Neural cell (in vitro differentiated cells): ENCODE results near the gene NQO1. TPM values are rescaled to one million over a fixed set of nuclear protein-coding genes. Genes with fewer than 3 reads are reported as not detected.

Experiments
- H2AFZ ChIP-seq: fragments of 200-600, 300-800 bp; sonication (generic), shearing (Covaris generic); 2 replicates; pipeline ENCODE4 v1.6.0; 2014; ENCODE audit warnings: low read depth, mild to moderate bottlenecking, antibody characterized with exemption, low read length, moderate library complexity
- H3F3A ChIP-seq: fragments of 200-600 bp; shearing (Covaris generic); 2 replicates; pipeline ENCODE4 v1.6.1; 2016; ENCODE audit warnings: mild to moderate bottlenecking, moderate library complexity, mixed read lengths, antibody characterized with exemption, low read length; ENCODE audit not compliant: insufficient read depth, poor library complexity, severe bottlenecking
- H3K27ac ChIP-seq: fragments of 200-600, 300-800 bp; sonication (generic), shearing (Covaris generic); 2 replicates; pipeline ENCODE4 v1.5.1; 2014; ENCODE audit warnings: mild to moderate bottlenecking, low read length, moderate library complexity
- H3K27me3 ChIP-seq: fragments of 300-800, 200-600 bp; sonication (generic), shearing (Covaris generic); 2 replicates; pipeline ENCODE4 v1.6.0; 2014; ENCODE audit warnings: mild to moderate bottlenecking, low read depth, low read length, moderate library complexity; ENCODE audit not compliant: insufficient read depth
- H3K36me3 ChIP-seq: fragments of 300-800, 200-600 bp; sonication (generic), shearing (Covaris generic); 2 replicates; pipeline ENCODE4 v1.5.1; 2014; ENCODE audit warnings: mild to moderate bottlenecking, antibody characterized with exemption, low read length, moderate library complexity; ENCODE audit not compliant: insufficient read depth
- H3K4me2 ChIP-seq: fragments of 300-800, 200-600 bp; sonication (generic), shearing (Covaris generic); 2 replicates; pipeline ENCODE4 v1.6.0; 2014; ENCODE audit warnings: mild to moderate bottlenecking, low read length
- H3K4me3 ChIP-seq: fragments of 300-800, 200-600 bp; sonication (generic), shearing (Covaris generic); 2 replicates; pipeline ENCODE4 v1.5.1; 2014; ENCODE audit warnings: mild to moderate bottlenecking, low read length, moderate library complexity
- H3K79me2 ChIP-seq: fragments of 200-600 bp; shearing (Covaris generic); replicated peaks from 2 replicates; pipeline ENCODE4 v1.6.0; 2014; ENCODE audit warnings: mild to moderate bottlenecking, low read length, moderate library complexity; ENCODE audit not compliant: insufficient read depth
- H3K9ac ChIP-seq: fragments of 300-800, 200-600 bp; sonication (generic), shearing (Covaris generic); 2 replicates; pipeline ENCODE4 v1.6.1; 2016; ENCODE audit warnings: mild to moderate bottlenecking, low read length, mixed read lengths
- H3K9me2 ChIP-seq: fragments of 200-600 bp; shearing (Covaris generic); 2 replicates; pipeline ENCODE4 v1.6.1; 2016; ENCODE audit warnings: mild to moderate bottlenecking, low read length, mixed read lengths; ENCODE audit not compliant: insufficient read depth
- H3K9me3 ChIP-seq: fragments of 200-600, 300-800 bp; sonication (generic), shearing (Covaris generic); 2 replicates; pipeline ENCODE4 v1.6.1; 2016; ENCODE audit warnings: mild to moderate bottlenecking, mixed run types, low read length, moderate library complexity, mixed read lengths
- H4K20me1 ChIP-seq: fragments of 200-600 bp; shearing (Covaris generic); 2 replicates; pipeline ENCODE4 v1.6.1; 2016; ENCODE audit warnings: mild to moderate bottlenecking, mixed run types; ENCODE audit not compliant: insufficient read depth
- EP300 ChIP-seq: fragments of 450-650 bp; conservative IDR thresholded peaks from 2 replicates; pipeline ENCODE4 v1.6.1; 2014; ENCODE audit warnings: antibody characterized with exemption, mild to moderate bottlenecking, moderate library complexity; ENCODE audit not compliant: poor library complexity, severe bottlenecking
- EZH2 ChIP-seq: fragments of 200-600, 300-800 bp; shearing (Covaris generic), sonication (generic); IDR thresholded peaks from 2 replicates; pipeline ENCODE4 v1.6.1; 2014; ENCODE audit warnings: antibody characterized with exemption, low read length, borderline replicate concordance, mild to moderate bottlenecking; ENCODE audit not compliant: insufficient read depth, poor library complexity, severe bottlenecking
- MXI1 ChIP-seq: fragments of 450-650 bp; conservative IDR thresholded peaks from 2 replicates; pipeline ENCODE4 v1.6.1; 2014; ENCODE audit warnings: antibody characterized with exemption, mild to moderate bottlenecking; ENCODE audit not compliant: poor library complexity, severe bottlenecking
- POLR2AphosphoS5 ChIP-seq: IDR thresholded peaks from 2 replicates; pipeline ENCODE4 v1.6.1; 2012
- RAD21 ChIP-seq: fragments of 450-650 bp; conservative IDR thresholded peaks from 2 replicates; pipeline ENCODE4 v1.6.1; 2014; ENCODE audit warnings: antibody characterized with exemption, mild to moderate bottlenecking, moderate library complexity
- REST ChIP-seq: IDR thresholded peaks from 2 replicates; pipeline ENCODE4 v1.6.1; 2012; ENCODE audit warnings: borderline replicate concordance
- SMC3 ChIP-seq: fragments of 450-650 bp; conservative IDR thresholded peaks from 2 replicates; pipeline ENCODE4 v1.6.1; 2014; ENCODE audit warnings: antibody characterized with exemption, mild to moderate bottlenecking, moderate library complexity; ENCODE audit not compliant: poor library complexity
- TAF1 ChIP-seq: IDR thresholded peaks from 2 replicates; pipeline ENCODE4 v1.6.1; 2012; ENCODE audit warnings: low read depth
- polyA plus RNA-seq: library from polyadenylated mRNA; depleted of rRNA; stranded (reverse); fragments of >200 nt; gene quantifications from 2 replicates; pipeline ENCODE4 v1.2.3, GENCODE V29; 2014
- TF ChIP-seq, protein P1 (sequence below): fragments of 450-650 bp; IDR thresholded peaks from 2 replicates; pipeline ENCODE4 v1.5.1; 2014; ENCODE audit warnings: antibody characterized with exemption, mild to moderate bottlenecking, moderate library complexity; ENCODE audit not compliant: poor library complexity, severe bottlenecking

The NQO1 gene
- polyA plus RNA-seq, 1 donor from 2014 or later = 5.1 TPM

DNA sequence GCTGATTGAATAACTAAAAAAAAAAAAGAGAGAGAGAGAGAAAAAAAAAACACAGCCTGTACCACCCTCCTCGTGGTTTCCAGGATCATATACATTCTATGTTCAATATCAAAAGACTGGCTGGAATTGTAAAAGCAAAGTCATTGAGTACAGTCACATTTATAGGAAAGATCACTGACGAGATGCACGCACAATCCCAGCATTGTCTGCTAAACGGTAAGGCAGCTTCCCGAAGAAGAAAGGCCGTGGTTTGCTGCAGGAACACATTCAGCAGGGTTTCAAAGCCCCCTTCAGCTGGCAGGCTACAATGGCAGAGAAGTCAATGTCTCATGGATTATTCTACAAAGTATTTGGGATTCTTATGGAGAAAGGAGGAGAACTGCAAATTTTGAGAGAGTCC is 9.3 kb downstream of the NQO1 start:
- H2AFZ ChIP-seq = no peak overlapping the region
- H3K4me2 ChIP-seq = no peak overlapping the region
- H3K27ac ChIP-seq = no peak overlapping the region
- H3K9me2 ChIP-seq = no peaks in the 10 kb centered on the region
- no peaks in the 10 kb centered on the region for H3K79me2 ChIP-seq
- no peak overlapping the region for H3K9ac ChIP-seq
- H3K4me3 ChIP-seq = no peak overlapping the region
- no peaks in the 10 kb centered on the region for H4K20me1 ChIP-seq
- no peaks in the 10 kb centered on the region for H3F3A ChIP-seq
- H3K9me3 ChIP-seq = no peaks in the 10 kb centered on the region
- H3K27me3 ChIP-seq = no peaks in the 10 kb centered on the region
- TF ChIP-seq SMC3 (no peak), REST (no peak), RAD21 (no peak), MXI1 (no peak), POLR2AphosphoS5 (no peak), EP300 (no peak), EZH2 (no peak), TAF1 (no peak)
- TF ChIP-seq, protein P1, sequence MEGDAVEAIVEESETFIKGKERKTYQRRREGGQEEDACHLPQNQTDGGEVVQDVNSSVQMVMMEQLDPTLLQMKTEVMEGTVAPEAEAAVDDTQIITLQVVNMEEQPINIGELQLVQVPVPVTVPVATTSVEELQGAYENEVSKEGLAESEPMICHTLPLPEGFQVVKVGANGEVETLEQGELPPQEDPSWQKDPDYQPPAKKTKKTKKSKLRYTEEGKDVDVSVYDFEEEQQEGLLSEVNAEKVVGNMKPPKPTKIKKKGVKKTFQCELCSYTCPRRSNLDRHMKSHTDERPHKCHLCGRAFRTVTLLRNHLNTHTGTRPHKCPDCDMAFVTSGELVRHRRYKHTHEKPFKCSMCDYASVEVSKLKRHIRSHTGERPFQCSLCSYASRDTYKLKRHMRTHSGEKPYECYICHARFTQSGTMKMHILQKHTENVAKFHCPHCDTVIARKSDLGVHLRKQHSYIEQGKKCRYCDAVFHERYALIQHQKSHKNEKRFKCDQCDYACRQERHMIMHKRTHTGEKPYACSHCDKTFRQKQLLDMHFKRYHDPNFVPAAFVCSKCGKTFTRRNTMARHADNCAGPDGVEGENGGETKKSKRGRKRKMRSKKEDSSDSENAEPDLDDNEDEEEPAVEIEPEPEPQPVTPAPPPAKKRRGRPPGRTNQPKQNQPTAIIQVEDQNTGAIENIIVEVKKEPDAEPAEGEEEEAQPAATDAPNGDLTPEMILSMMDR = no peak
- H3K36me3 ChIP-seq = no peaks in the 10 kb centered on the region

DNA sequence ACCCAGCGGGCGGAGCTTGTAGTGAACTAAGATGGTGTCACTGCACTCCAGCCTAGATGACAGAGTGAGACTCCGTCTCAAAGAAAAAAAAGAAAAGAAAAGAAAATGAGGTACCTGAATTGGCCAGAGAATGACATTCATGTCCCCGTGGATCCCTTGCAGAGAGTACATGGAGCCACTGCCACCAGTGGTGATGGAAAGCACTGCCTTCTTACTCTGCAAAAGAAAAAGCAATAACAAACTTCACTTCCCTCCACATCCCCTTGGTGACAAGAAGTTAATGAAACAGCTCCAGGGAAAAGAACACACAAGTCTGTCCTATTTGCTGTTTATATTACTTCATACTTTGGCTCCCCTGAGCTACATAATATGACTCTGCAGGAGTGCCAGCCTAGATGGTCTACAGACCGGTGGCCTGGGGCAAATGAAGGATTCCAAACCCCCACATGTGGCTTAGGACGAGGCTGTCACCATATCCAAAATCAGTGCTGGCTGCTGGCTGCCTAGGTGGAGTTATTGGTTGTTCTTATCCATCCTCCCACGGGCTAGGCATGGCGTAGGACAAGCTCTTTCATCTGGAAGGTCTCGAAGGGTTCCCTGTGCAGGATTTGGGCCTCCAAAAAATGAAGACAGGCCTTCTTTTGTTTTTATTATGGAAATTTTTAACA is 13.3 kb downstream of the NQO1 start:
- H3F3A ChIP-seq = no peaks in the 10 kb centered on the region
- no peaks in the 10 kb centered on the region for H4K20me1 ChIP-seq
- no peak overlapping the region for H3K4me2 ChIP-seq
- H3K9me3 ChIP-seq = no peaks in the 10 kb centered on the region
- no peaks in the 10 kb centered on the region for H3K79me2 ChIP-seq
- H3K4me3 ChIP-seq = no peak overlapping the region
- no peaks in the 10 kb centered on the region for H3K36me3 ChIP-seq
- no peak for TF ChIP-seq EZH2
- TF ChIP-seq RAD21 = no peak
- no peak for TF ChIP-seq MXI1
- TF ChIP-seq, protein P1 = no peak
- TF ChIP-seq POLR2AphosphoS5 = no peak
- TF ChIP-seq SMC3 = no peak
- TF ChIP-seq EP300 = no peak
- TF ChIP-seq TAF1 = no peak
- no peak for TF ChIP-seq REST
- H2AFZ ChIP-seq = no peak overlapping the region
- no peaks in the 10 kb centered on the region for H3K27me3 ChIP-seq
- H3K9ac ChIP-seq = no peak overlapping the region
- no peak overlapping the region for H3K27ac ChIP-seq
- no peaks in the 10 kb centered on the region for H3K9me2 ChIP-seq
